GM18499 (cell line): Measurements from ENCODE around the gene CREG2.

ENCODE experiments used
- ATAC-seq: cut with Tn5 transposase; IDR thresholded peaks from one replicate; pipeline ENCODE4 v1.9.1; 2021; ENCODE audit warnings: moderate number of reproducible peaks; ENCODE audit not compliant: insufficient read depth, unreplicated experiment

The CREG2 gene

DNA sequence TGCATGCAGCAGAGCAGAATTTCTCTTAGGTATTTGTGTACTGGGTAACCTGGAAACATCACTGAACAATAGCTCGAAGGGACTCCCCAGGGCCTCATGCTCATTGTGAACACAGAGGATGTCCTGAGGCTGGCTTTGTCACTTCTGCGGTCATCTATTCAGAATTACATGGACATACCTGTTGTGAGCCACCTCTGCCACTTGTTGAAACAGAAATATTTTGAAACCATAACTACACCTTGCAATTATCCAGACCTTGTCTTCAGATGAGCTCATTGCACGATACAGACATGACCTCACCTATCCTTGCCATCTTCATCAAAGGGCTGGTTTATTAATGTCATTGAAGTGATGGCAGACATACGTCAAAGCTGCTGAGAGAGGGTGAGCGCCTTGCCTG lies 23.4 kb upstream of the CREG2 start:
- ATAC-seq: no peak

DNA sequence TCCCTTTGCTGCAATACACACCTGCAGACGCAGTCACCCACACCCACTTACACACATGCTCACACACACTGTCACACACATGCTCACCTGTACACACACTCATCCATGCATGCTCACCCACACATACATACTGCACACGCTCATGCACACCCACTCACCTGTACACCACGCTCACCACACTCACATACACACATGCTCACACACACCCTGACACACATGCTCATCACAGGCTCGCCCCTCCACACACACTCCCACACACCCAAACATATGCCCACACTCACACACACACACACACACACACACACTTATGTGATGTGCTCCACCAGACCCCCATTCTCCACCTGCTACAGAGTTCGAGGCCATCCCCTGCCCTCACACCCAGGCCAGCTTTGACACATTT lies 22.8 kb upstream of the CREG2 start:
- no peak for ATAC-seq

DNA sequence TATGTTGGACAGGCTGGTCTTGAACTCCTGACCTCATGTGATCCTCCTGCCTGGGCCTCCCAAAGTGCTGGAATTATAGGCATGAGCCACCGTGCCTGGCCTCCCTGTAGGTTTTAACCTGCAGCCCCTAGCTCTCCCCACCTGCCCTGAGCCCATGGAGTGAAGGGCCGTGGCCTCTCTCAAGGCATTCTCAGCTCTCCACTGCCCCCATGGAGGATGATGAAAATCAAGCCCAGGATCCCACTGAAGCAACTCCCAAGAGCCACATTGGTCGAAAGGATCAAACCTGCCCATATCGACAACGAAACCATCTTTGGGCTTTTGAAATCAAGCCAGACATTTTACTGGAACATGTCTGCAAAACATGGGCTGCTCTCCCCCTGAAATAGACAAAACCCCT lies 22.4 kb upstream of the CREG2 start:
- ATAC-seq: no peak

DNA sequence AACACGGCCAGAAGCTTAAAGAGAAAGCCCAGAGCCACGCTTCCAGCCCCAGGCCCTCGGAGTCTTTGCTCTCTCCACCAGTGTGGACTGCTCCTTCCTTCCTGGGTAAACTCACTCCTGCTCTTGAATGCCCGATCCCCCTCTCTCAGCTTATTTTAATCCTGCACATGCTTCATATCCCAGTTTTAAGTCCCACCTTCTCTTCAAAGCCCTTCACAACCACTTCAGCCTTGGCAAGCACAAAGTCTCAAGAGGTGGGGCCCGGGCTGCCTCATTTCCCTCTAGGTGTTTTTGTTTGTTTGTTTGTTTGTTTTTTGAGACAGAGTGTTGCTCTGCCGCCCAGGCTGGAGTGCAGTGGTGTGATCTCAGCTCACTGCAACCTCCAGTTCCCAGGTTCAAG lies 21.6 kb upstream of the CREG2 start:
- ATAC-seq: no peak

DNA sequence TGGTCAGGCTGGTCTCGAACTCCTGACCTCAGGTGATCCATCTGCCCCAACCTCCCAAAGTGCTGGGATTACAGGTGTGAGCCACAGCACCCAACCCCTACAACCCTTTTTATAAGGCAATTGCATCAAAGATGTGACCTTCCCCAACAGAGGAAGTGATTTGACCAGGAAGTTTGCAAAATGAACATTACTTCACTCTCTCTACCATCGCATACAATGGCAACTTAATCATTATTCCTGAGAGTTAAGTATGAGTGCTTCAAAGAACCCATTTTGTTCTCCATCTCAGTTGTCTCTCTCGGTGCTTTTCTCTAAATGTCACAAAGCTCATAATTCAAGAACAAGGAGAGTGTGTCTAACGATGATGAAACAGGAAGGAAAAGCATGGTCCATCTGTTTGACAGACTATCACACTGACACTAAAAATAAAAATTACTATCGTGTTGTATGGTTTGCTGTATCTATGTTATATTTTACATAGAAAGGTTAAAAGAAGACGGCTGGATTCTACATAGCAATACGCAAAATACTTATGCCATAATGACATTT lies 18.1 kb upstream of the CREG2 start:
- no peak for ATAC-seq

DNA sequence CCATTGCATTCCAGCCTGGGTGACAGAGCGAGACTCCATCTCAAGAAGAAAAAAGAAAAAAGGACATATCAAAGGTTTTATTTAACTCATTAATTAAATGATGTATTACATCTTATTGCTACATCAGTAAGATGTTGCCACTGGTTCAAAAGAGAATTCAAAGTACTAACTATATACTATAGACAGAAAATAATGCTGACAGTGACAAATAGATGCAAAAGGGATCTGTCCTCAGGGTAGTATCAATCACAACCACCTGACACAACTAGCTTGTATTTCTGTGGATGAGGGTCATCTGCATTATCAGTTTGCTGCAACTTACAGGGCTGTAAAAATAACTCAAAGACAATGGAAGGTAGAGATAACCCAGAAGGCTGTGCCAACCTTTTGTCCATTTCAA lies 16.4 kb upstream of the CREG2 start:
- no peak for ATAC-seq

DNA sequence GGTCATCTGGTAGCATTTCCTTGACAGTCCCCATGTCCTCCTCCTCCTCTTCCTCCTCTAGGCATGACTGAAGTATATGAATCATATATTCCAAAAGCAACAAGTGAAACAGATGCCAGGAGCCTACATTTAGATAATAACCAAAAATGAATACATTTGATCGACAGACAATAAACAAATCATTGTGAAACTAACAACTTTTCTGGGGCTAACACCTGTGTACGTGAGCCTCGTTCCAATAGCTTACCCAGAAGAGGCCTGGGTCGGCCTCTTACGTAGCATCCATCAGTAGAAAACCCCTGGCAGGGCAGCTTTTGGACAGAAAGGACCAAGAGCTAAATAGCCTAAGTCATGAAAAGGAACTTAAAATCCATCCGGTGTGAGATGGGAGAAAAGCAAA lies 15.3 kb upstream of the CREG2 start:
- no peak for ATAC-seq

DNA sequence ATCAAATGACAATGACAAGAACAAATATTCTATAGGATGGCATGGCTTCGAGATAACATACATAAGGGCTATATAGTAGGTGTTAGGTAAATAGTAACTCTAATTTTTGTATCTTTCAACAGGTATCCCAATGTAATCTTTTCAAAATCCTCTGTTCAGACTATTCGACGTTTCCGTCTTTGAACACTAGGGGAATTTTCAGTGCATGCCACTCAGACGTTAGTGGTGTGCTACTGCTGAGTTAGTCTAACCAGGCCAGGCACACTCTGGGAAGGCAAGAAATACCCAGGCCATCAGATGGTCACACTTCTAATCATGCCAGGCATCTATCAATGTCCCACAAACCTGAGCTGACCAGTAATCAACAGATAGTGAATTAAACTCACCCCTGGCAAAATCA lies 14.6 kb upstream of the CREG2 start:
- no peak for ATAC-seq

DNA sequence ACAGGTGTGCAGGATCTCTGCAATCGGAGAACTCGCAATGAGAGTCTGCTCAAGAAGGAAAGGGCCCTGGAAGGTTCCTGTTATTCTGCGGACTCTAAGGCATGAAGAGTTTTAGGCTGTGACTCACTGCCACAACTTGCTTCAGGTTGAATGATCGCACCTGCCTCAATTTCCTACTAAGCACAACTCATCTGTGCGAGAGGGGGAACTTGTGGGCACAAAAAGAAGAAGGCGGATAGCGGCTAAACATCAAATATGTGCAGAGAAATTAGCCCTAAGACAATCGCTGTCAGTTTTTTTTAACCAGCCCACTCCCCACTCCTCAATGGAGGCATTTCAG lies 14.0 kb upstream of the CREG2 start:
- no peak for ATAC-seq

DNA sequence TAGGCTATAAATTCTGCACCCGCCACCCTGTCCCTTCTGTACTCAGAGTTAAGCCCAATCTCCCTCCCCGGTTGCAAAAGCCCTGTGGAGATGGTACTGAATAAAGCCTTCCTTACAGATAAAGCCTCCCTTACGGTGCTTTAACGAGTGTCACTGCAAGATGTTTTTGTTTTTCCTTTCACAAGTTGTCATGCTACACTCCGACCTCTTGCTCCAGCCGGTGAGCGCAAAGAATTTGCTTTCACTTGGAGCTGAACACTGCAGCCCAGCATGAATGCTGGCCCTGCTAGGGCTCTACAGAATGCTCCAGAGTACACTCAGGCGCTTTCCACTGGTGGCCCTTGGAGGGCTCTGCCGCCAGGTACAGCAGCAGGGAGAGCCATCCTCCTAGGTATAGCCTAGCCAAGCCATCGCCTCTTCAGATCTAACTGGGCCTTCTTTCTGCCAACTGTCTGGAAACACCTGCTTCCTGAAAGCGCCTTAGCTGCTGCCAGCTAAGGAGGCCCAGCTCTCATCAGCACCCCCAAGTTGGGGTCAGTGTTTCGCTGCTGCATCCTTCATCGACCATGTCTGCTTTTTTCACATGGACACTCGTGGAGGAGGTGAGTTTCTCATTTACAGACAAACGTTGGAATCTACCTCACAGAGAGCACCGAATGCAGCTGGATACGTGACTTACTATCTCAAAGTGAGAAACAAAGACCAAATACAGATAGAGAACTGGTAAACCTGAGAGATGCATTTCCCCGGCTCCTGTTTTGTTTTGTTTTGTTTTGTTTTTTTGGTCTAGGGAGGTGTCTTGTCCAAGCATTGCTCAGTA lies 13.4 kb upstream of the CREG2 start:
- no peak for ATAC-seq

DNA sequence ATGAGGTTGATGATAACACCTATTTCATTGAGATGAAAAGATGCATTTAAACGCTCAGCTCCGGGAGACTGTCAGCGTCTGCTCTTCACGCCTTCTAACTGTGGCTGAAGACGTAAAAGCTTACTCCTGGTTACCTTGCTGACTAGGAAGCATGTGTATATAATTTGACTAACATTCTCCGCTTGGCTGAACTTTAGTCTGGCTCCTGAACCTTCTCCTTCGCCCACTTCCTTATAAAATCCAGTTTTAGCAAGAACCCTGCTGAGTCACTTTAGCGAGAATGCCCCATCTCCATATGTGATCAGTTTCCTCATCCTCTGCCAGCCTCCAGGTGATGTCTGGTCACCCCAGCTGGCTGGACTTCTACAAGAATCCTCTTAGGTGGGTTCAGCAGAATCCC lies 12.7 kb upstream of the CREG2 start:
- ATAC-seq: no peak

DNA sequence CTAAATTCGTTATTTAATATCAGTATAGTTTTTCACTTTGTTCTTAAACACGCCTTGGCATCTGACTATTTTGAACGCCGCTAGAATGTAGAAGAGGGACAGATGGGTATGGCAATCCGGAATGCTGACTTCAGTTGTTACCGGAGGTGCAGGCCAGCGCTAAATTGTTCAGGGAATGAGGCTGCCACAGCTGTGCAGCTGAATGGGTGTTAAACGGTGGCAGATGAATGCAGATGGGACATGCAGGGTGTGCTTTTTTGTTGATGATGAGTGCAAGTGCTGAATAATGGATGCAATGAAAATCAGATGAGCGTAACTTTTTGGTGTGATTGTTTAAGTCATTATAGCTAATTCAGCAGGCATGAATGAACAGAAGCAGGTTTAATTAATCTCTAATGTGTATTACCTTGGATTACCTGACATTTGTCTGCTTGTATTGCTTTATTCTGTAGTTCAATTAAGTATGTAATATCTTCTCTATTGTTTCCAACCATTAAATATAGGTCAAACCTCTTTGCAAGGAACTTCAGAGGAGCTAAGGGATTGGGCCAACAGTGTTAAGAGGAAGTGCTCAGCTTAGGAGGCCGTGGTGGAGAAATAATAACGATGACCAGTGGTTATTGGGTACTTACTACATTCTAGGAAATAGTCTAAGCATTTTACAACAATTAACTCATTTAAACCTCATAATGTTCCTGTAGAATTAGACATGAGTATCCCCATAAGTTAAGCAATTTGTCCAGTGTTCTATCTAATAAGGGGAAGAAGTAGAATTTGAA lies 11.9 kb upstream of the CREG2 start:
- no peak for ATAC-seq

DNA sequence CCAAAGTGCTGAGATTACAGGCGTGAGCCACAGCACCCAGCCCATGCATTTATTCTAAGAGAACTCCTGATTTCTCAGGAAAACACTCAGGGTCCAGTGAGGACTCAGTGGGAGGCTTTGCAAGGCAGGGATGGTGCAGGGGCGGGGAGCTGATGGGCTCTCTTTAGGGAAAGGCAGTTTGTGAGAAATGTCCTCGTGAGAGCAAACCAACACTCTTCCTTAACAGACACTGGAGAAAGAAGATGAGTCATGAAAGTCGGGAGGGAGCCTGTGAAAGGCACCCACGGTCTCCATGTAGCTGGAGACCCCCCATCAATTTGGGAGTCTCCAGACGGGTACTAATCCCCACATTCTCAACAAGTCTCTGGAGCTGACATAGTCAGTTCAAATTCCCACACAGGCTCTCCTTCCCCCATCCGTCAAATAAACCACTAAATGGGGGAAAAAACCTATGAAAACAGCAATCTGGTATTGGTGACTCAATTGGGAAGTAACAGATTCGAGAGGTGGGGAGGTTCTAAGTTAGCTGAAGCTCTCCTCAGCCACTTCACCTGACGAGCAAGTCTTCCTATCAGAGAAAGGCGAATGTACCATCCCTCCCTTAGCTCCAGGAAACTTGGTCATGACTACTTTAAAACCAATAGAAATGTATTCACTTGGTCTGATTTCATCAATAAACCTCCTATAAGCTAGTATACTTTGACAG lies 11.0 kb upstream of the CREG2 start:
- no peak for ATAC-seq

DNA sequence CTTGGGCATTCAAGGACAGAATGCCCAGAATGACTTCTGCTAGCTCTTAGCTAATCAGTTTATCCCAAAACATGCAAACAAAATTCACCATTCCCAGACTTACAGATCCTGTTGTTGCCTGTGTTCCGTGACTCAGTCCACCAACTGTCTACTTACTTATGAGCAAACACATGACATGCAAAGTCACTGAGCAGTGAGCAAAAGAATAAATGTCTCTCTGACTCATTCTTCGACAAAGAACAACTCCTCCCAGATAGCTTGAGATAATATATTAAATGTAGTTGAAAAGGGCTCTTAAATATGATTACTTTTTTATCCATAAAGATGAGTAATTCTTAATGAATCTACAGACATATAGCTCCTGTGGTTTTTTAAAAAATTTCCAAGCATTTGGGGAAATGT lies 9.0 kb upstream of the CREG2 start:
- ATAC-seq: no peak

DNA sequence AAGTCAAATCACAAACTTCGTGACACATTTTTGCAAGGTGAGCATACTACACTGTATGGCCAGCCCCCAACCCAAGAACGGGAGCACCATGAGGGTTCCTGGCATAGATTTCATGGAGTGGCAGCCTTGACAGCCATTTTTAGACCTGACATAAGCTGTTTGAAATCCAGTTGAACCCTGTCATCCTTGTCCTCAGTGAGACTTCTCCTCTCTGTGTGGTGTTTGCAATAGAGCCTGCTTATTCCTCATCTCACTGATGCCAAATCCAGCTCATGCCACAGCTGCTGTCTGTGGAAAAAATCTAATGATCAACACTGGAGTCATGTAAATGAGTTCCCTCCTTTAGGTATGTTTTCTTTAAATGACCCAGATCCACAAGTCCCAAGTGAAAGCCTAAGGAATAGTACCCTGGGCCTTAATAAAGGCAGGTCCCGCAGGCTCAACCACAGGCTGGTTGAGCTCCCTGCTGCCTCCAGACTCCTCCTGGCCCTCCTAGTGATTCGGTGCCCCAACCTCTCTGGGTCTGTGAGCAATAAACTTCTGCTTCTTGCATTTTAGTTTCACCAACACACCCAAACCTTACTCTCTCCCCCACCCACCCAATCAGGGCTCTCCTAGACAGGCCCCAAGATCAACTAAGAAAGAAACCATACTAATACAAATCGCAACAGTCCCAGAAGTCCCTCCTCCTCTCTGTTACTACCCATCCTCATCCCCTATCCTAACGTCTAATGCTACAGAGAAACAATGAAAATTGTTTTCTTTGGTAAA lies 8.4 kb upstream of the CREG2 start:
- no peak for ATAC-seq

DNA sequence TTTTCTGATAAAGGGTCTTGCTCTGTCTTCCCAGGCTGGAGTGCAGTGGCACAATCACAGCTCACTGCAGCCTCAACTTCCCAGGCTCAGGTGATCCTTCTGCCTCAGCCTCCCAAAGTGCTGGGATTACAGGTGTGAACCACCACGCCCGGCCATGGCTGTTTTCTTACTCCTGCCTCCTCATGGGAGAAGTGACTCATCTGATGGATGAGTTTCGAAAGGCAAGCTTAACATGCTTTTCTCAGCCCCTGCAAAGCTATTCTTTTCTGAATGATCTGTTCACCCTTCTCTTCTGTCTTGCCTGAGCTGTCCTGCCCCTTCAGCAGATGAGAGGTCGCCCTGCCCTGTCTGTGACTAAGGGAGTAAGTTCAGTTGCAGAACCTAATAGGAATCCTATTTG lies 929 bp upstream of the CREG2 start:
- ATAC-seq: no peak

DNA sequence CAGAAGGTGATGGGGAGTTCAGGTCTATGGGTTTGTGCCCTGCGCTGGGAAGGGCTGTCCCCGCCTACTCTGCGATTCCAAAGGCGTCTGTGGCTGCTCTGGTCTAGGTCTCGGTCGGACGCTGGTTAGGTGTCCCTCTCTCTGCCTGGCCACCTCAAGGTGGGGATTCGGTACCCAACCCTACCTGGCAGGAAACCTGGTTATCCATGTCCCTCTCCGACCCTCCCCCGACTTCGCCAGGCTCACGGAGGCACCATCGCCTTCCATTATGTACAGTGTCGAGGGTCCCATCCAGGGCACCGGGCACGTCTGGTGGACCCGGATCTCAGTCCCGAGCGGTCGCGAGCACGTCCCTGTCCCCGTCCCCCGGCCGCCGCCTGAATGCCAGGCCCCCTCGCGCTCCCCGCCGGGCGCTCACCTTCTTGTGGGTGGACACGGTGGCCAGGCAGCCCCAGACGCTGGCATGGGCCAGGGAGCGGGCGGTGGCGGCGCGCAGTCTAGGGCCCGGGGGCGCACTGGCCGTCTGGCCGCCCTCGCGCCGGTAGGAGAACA lies 628 bp downstream of the CREG2 start:
- no peak for ATAC-seq

DNA sequence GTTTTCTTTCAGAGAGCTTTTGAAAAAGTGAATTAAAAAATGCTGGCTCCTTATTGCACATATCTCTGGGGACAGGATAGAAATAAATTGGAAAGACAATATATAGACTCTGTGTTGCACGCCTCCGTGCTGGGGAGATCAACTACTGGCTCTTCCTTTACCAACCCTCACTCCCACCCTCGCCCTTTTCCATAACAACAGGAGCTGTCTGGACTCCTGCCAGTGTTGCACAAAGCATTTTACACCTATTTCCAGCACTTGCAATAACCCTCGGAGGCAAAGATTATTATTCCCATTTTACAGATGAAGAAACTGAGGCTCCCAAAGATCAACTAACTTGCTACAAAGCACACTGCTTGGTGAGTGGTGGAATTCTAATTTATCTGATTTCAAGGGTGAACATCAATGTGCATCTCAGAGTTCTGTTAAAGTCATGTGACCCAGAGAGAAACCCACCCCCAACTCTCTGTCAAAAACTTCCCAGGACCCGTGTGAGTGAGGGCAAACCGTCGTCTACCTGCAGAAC lies 4.2 kb downstream of the CREG2 start:
- no peak for ATAC-seq

DNA sequence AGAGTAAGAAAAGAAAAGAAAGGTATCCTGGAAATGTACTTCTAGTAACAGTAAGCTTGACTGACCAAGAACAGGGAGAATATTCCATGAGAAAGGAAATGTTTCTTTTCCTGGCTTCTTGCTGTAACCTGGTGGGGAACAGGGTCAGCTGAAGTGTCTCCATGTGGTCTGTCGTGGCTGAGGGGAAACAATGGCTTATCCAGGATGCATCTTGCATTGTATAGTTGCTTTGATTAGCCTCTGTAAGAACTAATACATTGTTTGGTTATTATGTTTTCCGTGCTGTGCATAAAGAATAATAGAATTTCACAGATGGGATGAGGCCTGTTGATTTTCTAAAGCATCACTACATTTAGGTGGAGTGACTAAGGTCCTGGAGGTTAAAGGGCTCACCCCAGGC lies 4.9 kb downstream of the CREG2 start:
- ATAC-seq: no peak

DNA sequence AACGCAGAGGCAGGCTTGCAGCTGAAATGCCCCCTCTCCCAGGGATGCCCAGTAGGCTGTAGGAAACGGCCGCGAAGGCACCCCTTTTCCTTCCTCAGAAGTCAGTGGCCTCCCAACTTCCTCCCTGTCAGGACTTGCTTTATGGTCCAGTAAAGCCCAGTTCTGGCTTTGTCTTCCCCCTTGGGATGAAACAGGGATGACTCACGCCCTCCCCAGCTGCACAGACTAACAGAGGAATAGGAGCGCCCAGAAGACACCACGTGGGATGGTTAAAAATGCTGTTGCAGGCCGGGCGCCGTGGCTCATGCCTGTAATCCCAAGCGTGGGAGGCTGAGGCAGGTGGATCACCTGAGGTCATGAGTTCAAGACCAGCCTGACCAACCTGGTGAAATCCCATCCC lies 6.9 kb downstream of the CREG2 start:
- no peak for ATAC-seq
